Keratinocyte (primary cell): Measurements from ENCODE around the gene C10orf90.

Experiments used
- CTCF ChIP-seq, 3 experiments: IDR thresholded peaks in 1 of 3; conservative IDR thresholded peaks in 1 of 3; optimal IDR thresholded peaks in 1 of 3; 2 replicates in 2 of 3; 3 replicates in 1 of 3; pipeline versions ENCODE3 to v1.5.1; 2011; ENCODE audit warnings: low read length in 3 of 3, mild to moderate bottlenecking in 3 of 3, moderate library complexity in 2 of 3, control low read depth in 1 of 3, inconsistent platforms in 1 of 3; ENCODE audit not compliant: insufficient read depth in 2 of 3; ENCODE audit errors: extremely low read depth in 1 of 3
- EZH2 ChIP-seq: IDR thresholded peaks from one replicate; pipeline ENCODE4 v1.6.1; 2012; ENCODE audit warnings: inconsistent platforms, mild to moderate bottlenecking, low read length, moderate library complexity

GRCh38 chr10:126689461-126689994 is 19.0 kb upstream of the C10orf90 start:
- no peak for TF ChIP-seq CTCF (optimal IDR thresholded peaks at IDR 0.05 in 1 of 3, IDR thresholded peaks at IDR 0.05 in 1 of 3, conservative IDR thresholded peaks at IDR 0.05 in 1 of 3; ENCODE audit: extremely low read depth in 1 of 3, insufficient read depth in 2 of 3, low read length in 3 of 3)
- no peak for TF ChIP-seq EZH2
